ENCODE data around the gene ANP32B. TPM values are rescaled to one million over a fixed set of nuclear protein-coding genes. Genes with fewer than 3 reads are reported as not detected.

ANP32B gene
- polyA plus RNA-seq, 1 donor (not counting 4 experiments of a cell fraction or from before 2014, with no cell fraction given) = 51.0 TPM

DNA sequence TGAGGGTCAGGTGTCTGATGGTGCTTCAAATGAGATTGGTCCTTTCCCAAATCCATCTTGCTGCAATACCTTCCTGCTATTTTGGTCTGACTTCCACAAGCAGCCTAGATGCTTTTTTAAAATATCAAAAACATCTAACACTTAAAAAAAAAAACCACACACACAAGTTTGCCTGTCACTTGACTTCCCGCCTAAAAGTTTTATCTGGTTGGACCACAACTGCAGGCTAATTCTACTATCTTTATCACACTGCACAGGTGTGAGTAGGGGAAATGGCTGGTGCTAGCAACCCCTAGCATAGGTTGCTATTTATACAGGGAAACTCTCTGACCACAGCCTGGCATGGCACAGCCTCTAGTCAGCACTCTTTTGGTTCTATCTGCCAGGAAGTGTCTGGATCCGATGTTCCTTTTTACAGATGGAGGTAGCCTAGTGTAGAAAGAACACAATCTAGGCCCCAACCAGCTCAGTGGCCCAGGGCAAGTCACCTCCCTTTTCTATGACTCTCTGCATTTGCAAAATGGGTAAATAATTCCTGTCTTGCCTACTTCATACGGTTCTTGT is 45.0 kb upstream of the ANP32B start, which contains the start of gene HEMGN:
Gene HEMGN (minus strand): TSS at position 92 of the 564 bp plus-strand sequence. CDS start 36 bp downstream, at position 56.
- peaks cover 2% of the 10 kb centered on the region for H4K20me1 ChIP-seq (ENCODE audit: control insufficient read depth, extremely low read depth, insufficient read depth, low read length)
- no peaks in the 10 kb centered on the region for H3K36me3 ChIP-seq (ENCODE audit: control insufficient read depth in 2 of 2, extremely low read depth in 1 of 2, insufficient read depth in 2 of 2, low read length in 2 of 2)
- no peaks in the 10 kb centered on the region for H3K79me2 ChIP-seq (ENCODE audit: control insufficient read depth, insufficient read depth, low read length)
- no peaks in the 10 kb centered on the region for H3K4me1 ChIP-seq (ENCODE audit: control insufficient read depth, extremely low read depth, insufficient read depth, low read length)
- H3K9ac ChIP-seq (ENCODE audit: control insufficient read depth, extremely low read depth, insufficient read depth, low read length) = no peak within 1 kb of the TSS
- H3K4me3 ChIP-seq (ENCODE audit: control insufficient read depth in 2 of 3, extremely low read depth in 1 of 3, insufficient read depth in 2 of 3, low read depth in 1 of 3, low read length in 3 of 3) = no peak within 1 kb of the TSS
- no peak within 1 kb of the TSS for H2AFZ ChIP-seq (ENCODE audit: control insufficient read depth, low read length)
- no peak for TF ChIP-seq EZH2 (IDR thresholded peaks at IDR 0.05; ENCODE audit: low read length)
- TF ChIP-seq, protein P1, sequence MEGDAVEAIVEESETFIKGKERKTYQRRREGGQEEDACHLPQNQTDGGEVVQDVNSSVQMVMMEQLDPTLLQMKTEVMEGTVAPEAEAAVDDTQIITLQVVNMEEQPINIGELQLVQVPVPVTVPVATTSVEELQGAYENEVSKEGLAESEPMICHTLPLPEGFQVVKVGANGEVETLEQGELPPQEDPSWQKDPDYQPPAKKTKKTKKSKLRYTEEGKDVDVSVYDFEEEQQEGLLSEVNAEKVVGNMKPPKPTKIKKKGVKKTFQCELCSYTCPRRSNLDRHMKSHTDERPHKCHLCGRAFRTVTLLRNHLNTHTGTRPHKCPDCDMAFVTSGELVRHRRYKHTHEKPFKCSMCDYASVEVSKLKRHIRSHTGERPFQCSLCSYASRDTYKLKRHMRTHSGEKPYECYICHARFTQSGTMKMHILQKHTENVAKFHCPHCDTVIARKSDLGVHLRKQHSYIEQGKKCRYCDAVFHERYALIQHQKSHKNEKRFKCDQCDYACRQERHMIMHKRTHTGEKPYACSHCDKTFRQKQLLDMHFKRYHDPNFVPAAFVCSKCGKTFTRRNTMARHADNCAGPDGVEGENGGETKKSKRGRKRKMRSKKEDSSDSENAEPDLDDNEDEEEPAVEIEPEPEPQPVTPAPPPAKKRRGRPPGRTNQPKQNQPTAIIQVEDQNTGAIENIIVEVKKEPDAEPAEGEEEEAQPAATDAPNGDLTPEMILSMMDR (optimal IDR thresholded peaks at IDR 0.05 in 1 of 3, IDR thresholded peaks at IDR 0.05 in 1 of 3, conservative IDR thresholded peaks at IDR 0.05 in 1 of 3; ENCODE audit: extremely low read depth in 1 of 3, insufficient read depth in 2 of 3, low read length in 3 of 3) = no peak
- H3K4me2 ChIP-seq (ENCODE audit: control insufficient read depth, extremely low read depth, insufficient read depth, low read depth, low read length) = no peak within 1 kb of the TSS
- dilution Hi-C loops (cut with MboI; ENCODE audit: extremely low pct_ligation_motif_present, low sequenced_read_pairs) = no loop called here
- no peak for FAIRE-seq
- no peak for DNase-seq (ENCODE audit: low read depth, low spot score)
- peaks cover 13% of the 10 kb centered on the region for H3K27me3 ChIP-seq (ENCODE audit: control insufficient read depth, extremely low read depth, insufficient read depth, low read length)
- H3K9me1 ChIP-seq (ENCODE audit: control insufficient read depth, extremely low read depth, insufficient read depth, low read length) = no peaks in the 10 kb centered on the region
- no peaks in the 10 kb centered on the region for H3K9me3 ChIP-seq (ENCODE audit: control insufficient read depth, low read depth, low read length)
- no peak within 1 kb of the TSS for H3K27ac ChIP-seq (ENCODE audit: control insufficient read depth, insufficient read depth, low read length)

DNA sequence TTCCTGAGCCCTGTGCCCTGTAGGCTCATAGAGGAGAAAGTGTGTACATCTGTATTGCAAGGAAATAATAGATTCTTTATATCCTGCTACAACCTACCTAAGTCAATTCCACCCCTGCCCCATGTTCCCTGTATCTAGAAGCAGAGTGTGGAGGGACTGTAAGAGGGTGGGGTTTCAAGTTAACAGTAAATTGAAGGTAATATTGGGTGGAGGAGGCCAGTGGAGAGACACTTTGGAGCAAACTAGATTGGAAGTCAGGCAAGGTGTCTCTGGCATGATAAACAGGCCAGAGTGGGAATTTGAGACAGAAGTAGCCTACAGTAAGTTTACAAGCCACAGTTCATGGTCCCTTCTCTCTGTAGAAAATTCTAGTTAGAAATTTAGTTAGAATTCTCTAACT is 42.9 kb upstream of the ANP32B start:
- Histone ChIP-seq H3K27ac (ENCODE audit: control insufficient read depth, insufficient read depth, low read length) (no peak overlapping the region), H3K79me2 (ENCODE audit: control insufficient read depth, insufficient read depth, low read length) (no peaks in the 10 kb centered on the region), H4K20me1 (ENCODE audit: control insufficient read depth, extremely low read depth, insufficient read depth, low read length) (peaks cover 2% of the 10 kb centered on the region), H3K36me3 (ENCODE audit: control insufficient read depth in 2 of 2, extremely low read depth in 1 of 2, insufficient read depth in 2 of 2, low read length in 2 of 2) (no peaks in the 10 kb centered on the region), H3K4me1 (ENCODE audit: control insufficient read depth, extremely low read depth, insufficient read depth, low read length) (no peaks in the 10 kb centered on the region), H3K4me2 (ENCODE audit: control insufficient read depth, extremely low read depth, insufficient read depth, low read depth, low read length) (no peak overlapping the region), H3K4me3 (ENCODE audit: control insufficient read depth in 2 of 3, extremely low read depth in 1 of 3, insufficient read depth in 2 of 3, low read depth in 1 of 3, low read length in 3 of 3) (no peak overlapping the region), H3K9me3 (ENCODE audit: control insufficient read depth, low read depth, low read length) (no peaks in the 10 kb centered on the region), H3K9ac (ENCODE audit: control insufficient read depth, extremely low read depth, insufficient read depth, low read length) (no peak overlapping the region), H3K27me3 (ENCODE audit: control insufficient read depth, extremely low read depth, insufficient read depth, low read length) (peaks cover 15% of the 10 kb centered on the region), H3K9me1 (ENCODE audit: control insufficient read depth, extremely low read depth, insufficient read depth, low read length) (no peaks in the 10 kb centered on the region), H2AFZ (ENCODE audit: control insufficient read depth, low read length) (no peak overlapping the region)
- dilution Hi-C loops (cut with MboI; ENCODE audit: extremely low pct_ligation_motif_present, low sequenced_read_pairs) = no loop called here
- no peak for FAIRE-seq
- no peak for DNase-seq (ENCODE audit: low read depth, low spot score)
- no peak for TF ChIP-seq EZH2 (IDR thresholded peaks at IDR 0.05; ENCODE audit: low read length)
- TF ChIP-seq, protein P1 (optimal IDR thresholded peaks at IDR 0.05 in 1 of 3, IDR thresholded peaks at IDR 0.05 in 1 of 3, conservative IDR thresholded peaks at IDR 0.05 in 1 of 3; ENCODE audit: extremely low read depth in 1 of 3, insufficient read depth in 2 of 3, low read length in 3 of 3) = no peak
